ENCODE measurements around the gene UNKL.
"Not testable (repeated sequence)": the region's sequence is repeated elsewhere in the genome, so short reads cannot be mapped to it uniquely, and the experiment has no call there.

UNKL gene

GRCh38 chr16:1445518-1446203, 31.2 kb upstream of the UNKL start:
- FAIRE-seq: no peak

GRCh38 chr16:1444730-1445517, 30.4 kb upstream of the UNKL start:
- no peak for FAIRE-seq

- FAIRE-seq: no peak
Measured at GRCh38 chr16:1443980-1444729, 29.7 kb upstream of the UNKL start, which contains the start of gene CCDC154. Gene CCDC154, minus strand, starts transcription at chr16:1444556. Its CDS starts 234 bp downstream, at chr16:1444322.

GRCh38 chr16:1443403-1443973, 29.0 kb upstream of the UNKL start:
- FAIRE-seq: no peak

- no peak for FAIRE-seq
Measured at GRCh38 chr16:1442697-1443096, 28.2 kb upstream of the UNKL start.

GRCh38 chr16:1441391-1441829, 26.9 kb upstream of the UNKL start:
- no peak for FAIRE-seq

- not testable (repeated sequence) for FAIRE-seq
Measured at GRCh38 chr16:1439699-1440074, 25.2 kb upstream of the UNKL start.

GRCh38 chr16:1439058-1439698, 24.7 kb upstream of the UNKL start:
- no peak for FAIRE-seq

GRCh38 chr16:1438229-1439057, 23.9 kb upstream of the UNKL start:
- no peak for FAIRE-seq

- FAIRE-seq: no peak
Measured at GRCh38 chr16:1437606-1438005, 23.1 kb upstream of the UNKL start.

GRCh38 chr16:1436731-1437355, 22.3 kb upstream of the UNKL start:
- FAIRE-seq: no peak

GRCh38 chr16:1435921-1436697, 21.6 kb upstream of the UNKL start:
- FAIRE-seq: no peak

GRCh38 chr16:1434644-1435592, 20.4 kb upstream of the UNKL start:
- FAIRE-seq: no peak

- no peak for FAIRE-seq
Measured at GRCh38 chr16:1433756-1434155, 19.3 kb upstream of the UNKL start.

- FAIRE-seq: no peak
Measured at GRCh38 chr16:1433263-1433560, 18.7 kb upstream of the UNKL start.

- no peak for FAIRE-seq
Measured at GRCh38 chr16:1432388-1433262, 18.1 kb upstream of the UNKL start.

GRCh38 chr16:1431497-1432270, 17.2 kb upstream of the UNKL start:
- no peak for FAIRE-seq

All from colon (tissue), 2 donors.